HL-60 (cell line): ENCODE data around the gene ROR1.
A peak's percentile ranks its signal among the peaks of the same experiment; 100 is the strongest.

Experiments used
- DNase-seq, 2 experiments: peaks; one replicate each; pipeline ENCODE4 v3.0.0-alpha.2; 2010 to 2020; ENCODE audit warnings: low read depth in 1 of 2, low spot score in 1 of 2
- H3K27ac ChIP-seq: fragments of 250-450 bp; sonication (Bioruptor Pico); replicated peaks from 2 replicates; pipeline ENCODE4 v1.5.1; 2020; ENCODE audit warnings: mild to moderate bottlenecking, moderate library complexity
- H3K27me3 ChIP-seq: fragments of 250-450 bp; sonication (Bioruptor Pico); 2 replicates; pipeline ENCODE4 v1.5.1; 2021; ENCODE audit warnings: mild to moderate bottlenecking, moderate library complexity; ENCODE audit not compliant: insufficient read depth, poor library complexity, severe bottlenecking
- H3K4me3 ChIP-seq: replicated peaks from 2 replicates; pipeline ENCODE4 v1.5.1; 2011; ENCODE audit warnings: mild to moderate bottlenecking, control low read depth, low read length; ENCODE audit not compliant: insufficient read depth
- GABPA ChIP-seq: IDR thresholded peaks from 2 replicates; pipeline ENCODE4 v1.6.1; 2012; ENCODE audit warnings: low read depth
- POLR2AphosphoS5 ChIP-seq: IDR thresholded peaks from 2 replicates; pipeline ENCODE4 v1.6.1; 2012; ENCODE audit warnings: low read depth
- SPI1 ChIP-seq: IDR thresholded peaks from 2 replicates; pipeline ENCODE4 v1.6.1; 2012; ENCODE audit warnings: low read depth, mild to moderate bottlenecking, borderline replicate concordance
- long read RNA-seq: library from polyadenylated mRNA; unstranded; transcript quantifications from one replicate; pipeline ENCODE4 v2.0.0, GENCODE V29; 2020
- TF ChIP-seq, protein P1 (sequence below): IDR thresholded peaks from 2 replicates; pipeline ENCODE4 v1.6.1; 2012; ENCODE audit warnings: low read depth; ENCODE audit not compliant: insufficient replicate concordance
- TF ChIP-seq, protein P2 (sequence below): IDR thresholded peaks from one replicate; pipeline ENCODE4 v1.5.1; 2011; ENCODE audit warnings: low read length, control low read depth, inconsistent platforms; ENCODE audit not compliant: insufficient read depth

ROR1 gene
- long read RNA-seq: 0 reads

DNA sequence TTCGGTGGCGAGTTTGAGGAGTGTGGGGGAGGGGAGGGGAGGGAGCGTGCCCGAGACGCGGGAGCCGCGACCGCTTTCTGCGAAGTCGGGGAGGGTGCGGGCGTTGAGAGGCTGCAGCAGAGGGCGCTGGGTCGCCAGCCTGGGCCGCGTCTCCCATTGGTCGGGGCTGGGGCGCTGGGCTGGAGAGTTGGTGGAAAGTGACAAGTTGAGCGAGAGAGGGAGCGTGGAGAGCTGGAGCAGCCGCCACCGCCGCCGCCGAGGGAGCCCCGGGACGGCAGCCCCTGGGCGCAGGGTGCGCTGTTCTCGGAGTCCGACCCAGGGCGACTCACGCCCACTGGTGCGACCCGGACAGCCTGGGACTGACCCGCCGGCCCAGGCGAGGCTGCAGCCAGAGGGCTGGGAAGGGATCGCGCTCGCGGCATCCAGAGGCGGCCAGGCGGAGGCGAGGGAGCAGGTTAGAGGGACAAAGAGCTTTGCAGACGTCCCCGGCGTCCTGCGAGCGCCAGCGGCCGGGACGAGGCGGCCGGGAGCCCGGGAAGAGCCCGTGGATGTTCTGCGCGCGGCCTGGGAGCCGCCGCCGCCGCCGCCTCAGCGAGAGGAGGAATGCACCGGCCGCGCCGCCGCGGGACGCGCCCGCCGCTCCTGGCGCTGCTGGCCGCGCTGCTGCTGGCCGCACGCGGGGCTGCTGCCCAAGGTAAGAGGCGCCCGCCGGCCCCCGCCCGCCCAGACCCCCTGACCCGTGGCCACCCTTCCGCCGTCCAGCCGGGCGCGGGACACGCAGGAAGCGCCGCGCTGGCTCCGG lies at the start of gene ROR1:
Gene ROR1, plus strand, starts transcription at position 203 of the 802 bp plus-strand sequence.
- Histone ChIP-seq H3K27ac (no peak within 1 kb of the TSS), H3K4me3 (peak within 1 kb of the TSS; percentile 42)
- peak; percentile 41 to 62 for DNase-seq

DNA sequence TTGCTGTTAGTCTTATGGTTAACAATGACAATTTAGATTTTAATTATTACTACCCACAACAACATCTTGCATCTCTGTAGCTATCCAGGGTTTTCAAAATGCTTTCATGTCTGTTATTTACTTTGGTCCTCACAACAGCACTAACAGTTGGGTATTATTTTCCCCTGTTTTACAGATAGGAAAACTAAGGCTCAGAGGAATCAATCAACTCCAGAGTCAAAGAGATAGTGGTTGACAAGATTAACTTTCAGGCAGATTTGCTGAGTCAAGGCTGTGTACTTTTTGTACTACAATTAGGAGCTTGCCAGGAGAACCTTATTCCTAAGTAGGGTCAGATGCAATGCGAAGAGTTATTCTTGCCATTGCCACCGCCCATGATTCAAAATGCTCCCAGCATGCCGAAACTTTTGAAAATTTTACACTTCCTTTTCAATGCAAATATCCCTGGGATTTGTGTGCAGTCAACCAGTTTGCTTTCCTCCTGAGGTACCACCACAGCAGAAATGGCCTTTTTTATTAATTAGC lies 49.4 kb upstream of the ROR1 start:
- no peak for DNase-seq
- Histone ChIP-seq H3K4me3 (no peak overlapping the region), H3K27me3 (no peaks in the 10 kb centered on the region), H3K27ac (no peak overlapping the region)
- TF ChIP-seq, protein P1, sequence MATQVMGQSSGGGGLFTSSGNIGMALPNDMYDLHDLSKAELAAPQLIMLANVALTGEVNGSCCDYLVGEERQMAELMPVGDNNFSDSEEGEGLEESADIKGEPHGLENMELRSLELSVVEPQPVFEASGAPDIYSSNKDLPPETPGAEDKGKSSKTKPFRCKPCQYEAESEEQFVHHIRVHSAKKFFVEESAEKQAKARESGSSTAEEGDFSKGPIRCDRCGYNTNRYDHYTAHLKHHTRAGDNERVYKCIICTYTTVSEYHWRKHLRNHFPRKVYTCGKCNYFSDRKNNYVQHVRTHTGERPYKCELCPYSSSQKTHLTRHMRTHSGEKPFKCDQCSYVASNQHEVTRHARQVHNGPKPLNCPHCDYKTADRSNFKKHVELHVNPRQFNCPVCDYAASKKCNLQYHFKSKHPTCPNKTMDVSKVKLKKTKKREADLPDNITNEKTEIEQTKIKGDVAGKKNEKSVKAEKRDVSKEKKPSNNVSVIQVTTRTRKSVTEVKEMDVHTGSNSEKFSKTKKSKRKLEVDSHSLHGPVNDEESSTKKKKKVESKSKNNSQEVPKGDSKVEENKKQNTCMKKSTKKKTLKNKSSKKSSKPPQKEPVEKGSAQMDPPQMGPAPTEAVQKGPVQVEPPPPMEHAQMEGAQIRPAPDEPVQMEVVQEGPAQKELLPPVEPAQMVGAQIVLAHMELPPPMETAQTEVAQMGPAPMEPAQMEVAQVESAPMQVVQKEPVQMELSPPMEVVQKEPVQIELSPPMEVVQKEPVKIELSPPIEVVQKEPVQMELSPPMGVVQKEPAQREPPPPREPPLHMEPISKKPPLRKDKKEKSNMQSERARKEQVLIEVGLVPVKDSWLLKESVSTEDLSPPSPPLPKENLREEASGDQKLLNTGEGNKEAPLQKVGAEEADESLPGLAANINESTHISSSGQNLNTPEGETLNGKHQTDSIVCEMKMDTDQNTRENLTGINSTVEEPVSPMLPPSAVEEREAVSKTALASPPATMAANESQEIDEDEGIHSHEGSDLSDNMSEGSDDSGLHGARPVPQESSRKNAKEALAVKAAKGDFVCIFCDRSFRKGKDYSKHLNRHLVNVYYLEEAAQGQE: no peak
- TF ChIP-seq GABPA (no peak), POLR2AphosphoS5 (no peak), SPI1 (no peak)
- TF ChIP-seq, protein P2, sequence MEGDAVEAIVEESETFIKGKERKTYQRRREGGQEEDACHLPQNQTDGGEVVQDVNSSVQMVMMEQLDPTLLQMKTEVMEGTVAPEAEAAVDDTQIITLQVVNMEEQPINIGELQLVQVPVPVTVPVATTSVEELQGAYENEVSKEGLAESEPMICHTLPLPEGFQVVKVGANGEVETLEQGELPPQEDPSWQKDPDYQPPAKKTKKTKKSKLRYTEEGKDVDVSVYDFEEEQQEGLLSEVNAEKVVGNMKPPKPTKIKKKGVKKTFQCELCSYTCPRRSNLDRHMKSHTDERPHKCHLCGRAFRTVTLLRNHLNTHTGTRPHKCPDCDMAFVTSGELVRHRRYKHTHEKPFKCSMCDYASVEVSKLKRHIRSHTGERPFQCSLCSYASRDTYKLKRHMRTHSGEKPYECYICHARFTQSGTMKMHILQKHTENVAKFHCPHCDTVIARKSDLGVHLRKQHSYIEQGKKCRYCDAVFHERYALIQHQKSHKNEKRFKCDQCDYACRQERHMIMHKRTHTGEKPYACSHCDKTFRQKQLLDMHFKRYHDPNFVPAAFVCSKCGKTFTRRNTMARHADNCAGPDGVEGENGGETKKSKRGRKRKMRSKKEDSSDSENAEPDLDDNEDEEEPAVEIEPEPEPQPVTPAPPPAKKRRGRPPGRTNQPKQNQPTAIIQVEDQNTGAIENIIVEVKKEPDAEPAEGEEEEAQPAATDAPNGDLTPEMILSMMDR: no peak

More for the DNA sequence above, at the start of gene ROR1:
- TF ChIP-seq, protein P1: no peak
- TF ChIP-seq, protein P2: no peak
- TF ChIP-seq SPI1: no peak
- no peak for TF ChIP-seq POLR2AphosphoS5
- TF ChIP-seq GABPA: no peak
- H3K27me3 ChIP-seq: peaks cover 40% of the 10 kb centered on the region

DNA sequence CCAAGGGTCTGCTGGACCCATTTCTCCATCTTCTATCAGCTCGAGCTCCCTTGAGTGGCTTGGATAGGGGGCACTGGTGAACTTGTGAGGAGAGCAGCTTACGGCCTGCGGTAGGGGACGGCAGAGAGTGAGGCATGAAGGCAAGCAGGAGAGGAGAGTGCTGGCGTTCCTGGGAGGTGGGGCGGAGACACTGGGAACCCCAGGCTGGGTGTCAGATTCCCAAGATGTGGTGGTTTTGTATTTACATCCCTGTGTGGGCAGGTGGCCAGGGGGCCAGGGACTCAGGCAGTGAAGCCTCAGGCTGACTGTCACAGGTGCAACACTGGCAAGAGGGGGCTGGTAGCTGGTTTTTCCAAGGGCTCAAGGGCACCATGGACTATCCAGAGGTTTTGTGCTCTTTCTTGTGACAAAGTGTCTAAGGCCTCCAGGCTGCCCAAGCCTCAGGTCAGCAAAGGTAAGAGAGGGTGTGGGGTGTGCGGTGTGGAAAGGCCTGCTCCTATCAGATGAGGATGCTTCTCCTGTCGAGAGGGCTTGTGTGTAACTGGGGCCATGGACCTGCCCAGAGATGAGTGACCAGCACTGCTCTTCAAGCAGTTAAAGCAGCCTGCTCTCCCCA lies 45.1 kb upstream of the ROR1 start:
- no peak overlapping the region for H3K27ac ChIP-seq
- TF ChIP-seq GABPA (no peak), SPI1 (no peak), POLR2AphosphoS5 (no peak)
- TF ChIP-seq, protein P2: no peak
- TF ChIP-seq, protein P1: no peak

More for the DNA sequence above, 45.1 kb upstream of the ROR1 start:
- Histone ChIP-seq H3K27me3 (no peaks in the 10 kb centered on the region), H3K4me3 (no peak overlapping the region)
- no peak for DNase-seq
